Mesothelial cell of epicardium (in vitro differentiated cells): ENCODE data around the gene JUP. TPM values are rescaled to one million over a fixed set of nuclear protein-coding genes. Genes with fewer than 3 reads are reported as not detected.
"Not testable (repeated sequence)": the region's sequence is repeated elsewhere in the genome, so short reads cannot be mapped to it uniquely, and the experiment has no call there.

Experiments used
- DNase-seq, 2 experiments: peaks; one replicate each; pipeline ENCODE4 v3.0.0; 2021; ENCODE audit warnings: low spot score in 2 of 2; ENCODE audit not compliant: unreplicated experiment in 2 of 2
- H3K27ac Mint-ChIP-seq: 2 replicates; pipeline ENCODE4 v1.8.0; 2021; ENCODE audit warnings: mixed read lengths
- H3K27me3 Mint-ChIP-seq: 2 replicates; pipeline ENCODE4 v1.8.0; 2021; ENCODE audit warnings: low read depth, mixed read lengths
- H3K36me3 Mint-ChIP-seq: 2 replicates; pipeline ENCODE4 v1.8.0; 2021; ENCODE audit warnings: mixed read lengths
- H3K4me1 Mint-ChIP-seq: 2 replicates; pipeline ENCODE4 v1.8.0; 2021; ENCODE audit warnings: mixed read lengths
- H3K4me3 Mint-ChIP-seq: 2 replicates; pipeline ENCODE4 v1.8.0; 2021; ENCODE audit warnings: mild to moderate bottlenecking, moderate library complexity, mixed read lengths
- H3K9me3 Mint-ChIP-seq: 2 replicates; pipeline ENCODE4 v1.8.0; 2021; ENCODE audit warnings: mixed read lengths
- CTCF ChIP-seq: fragments of 200-600 bp; sonication (generic); IDR thresholded peaks from one replicate; pipeline ENCODE4 v1.5.0; 2021; ENCODE audit warnings: antibody characterized with exemption; ENCODE audit not compliant: unreplicated experiment
- total RNA-seq: library from RNA; stranded (reverse); gene quantifications from 3 replicates; pipeline ENCODE4 v1.2.1, GENCODE V29; 2021

The JUP gene
- total RNA-seq, 1 donor from 2014 or later: 205 TPM

- TF ChIP-seq CTCF: no peak
- Mint-ChIP-seq H3K9me3 (no peaks in the 10 kb centered on the region), H3K4me3 (no peak overlapping the region), H3K36me3 (peaks cover 8% of the 10 kb centered on the region), H3K4me1 (peaks cover 59% of the 10 kb centered on the region), H3K27me3 (no peaks in the 10 kb centered on the region), H3K27ac (no peak overlapping the region)
- DNase-seq: no peak
These were observed 6.6 kb downstream of the JUP start for GRCh38 chr17:41779954-41780353.

- DNase-seq: no peak
- no peaks in the 10 kb centered on the region for H3K27me3 Mint-ChIP-seq
- H3K4me1 Mint-ChIP-seq: peaks cover 60% of the 10 kb centered on the region
- TF ChIP-seq CTCF: no peak
- peaks cover 10% of the 10 kb centered on the region for H3K36me3 Mint-ChIP-seq
- H3K4me3 Mint-ChIP-seq: no peak overlapping the region
- peak overlapping the region; percentile 86 for H3K27ac Mint-ChIP-seq
- H3K9me3 Mint-ChIP-seq: no peaks in the 10 kb centered on the region
These were observed 8.8 kb downstream of the JUP start for GRCh38 chr17:41777574-41778188.

- Mint-ChIP-seq H3K9me3 (no peaks in the 10 kb centered on the region), H3K36me3 (peaks cover 10% of the 10 kb centered on the region), H3K4me3 (no peak overlapping the region), H3K27me3 (no peaks in the 10 kb centered on the region), H3K27ac (peak overlapping the region; percentile 86), H3K4me1 (peaks cover 60% of the 10 kb centered on the region)
- no peak for TF ChIP-seq CTCF
- DNase-seq: no peak
These were observed 9.3 kb downstream of the JUP start for GRCh38 chr17:41777157-41777573.

- H3K4me1 Mint-ChIP-seq: peaks cover 55% of the 10 kb centered on the region
- peak overlapping the region; percentile 67 for H3K27ac Mint-ChIP-seq
- not testable (repeated sequence) for H3K27me3 Mint-ChIP-seq, H3K36me3 Mint-ChIP-seq, DNase-seq, H3K9me3 Mint-ChIP-seq, H3K4me3 Mint-ChIP-seq
These were observed 10.1 kb downstream of the JUP start for GRCh38 chr17:41776262-41776900.

- Mint-ChIP-seq H3K36me3 (peaks cover 10% of the 10 kb centered on the region), H3K27ac (peak overlapping the region; percentile 67), H3K4me3 (no peak overlapping the region), H3K9me3 (no peaks in the 10 kb centered on the region), H3K4me1 (peaks cover 52% of the 10 kb centered on the region), H3K27me3 (no peaks in the 10 kb centered on the region)
- DNase-seq: no peak
- TF ChIP-seq CTCF: no peak
These were observed 10.9 kb downstream of the JUP start for GRCh38 chr17:41775394-41776226.

GRCh38 chr17:41773731-41774193 lies 12.7 kb downstream of the JUP start:
- no peak for DNase-seq
- Mint-ChIP-seq H3K27me3 (no peaks in the 10 kb centered on the region), H3K4me1 (peaks cover 50% of the 10 kb centered on the region), H3K27ac (peak overlapping the region; percentile 95), H3K4me3 (no peak overlapping the region), H3K36me3 (peaks cover 16% of the 10 kb centered on the region), H3K9me3 (no peaks in the 10 kb centered on the region)
- TF ChIP-seq CTCF: no peak
